AG09319 (cell line): ENCODE data around the gene NDUFA11.

ENCODE experiments used
- DNase-seq: peaks from one replicate; pipeline ENCODE4 v3.0.0-alpha.2; 2010; ENCODE audit warnings: low read depth; ENCODE audit errors: extremely low read depth
- TF ChIP-seq, protein P1 (sequence below): IDR thresholded peaks from 2 replicates; pipeline ENCODE4 v1.5.1; 2011; ENCODE audit warnings: low read depth, mild to moderate bottlenecking, inconsistent platforms, low read length, moderate library complexity

The NDUFA11 gene

DNA sequence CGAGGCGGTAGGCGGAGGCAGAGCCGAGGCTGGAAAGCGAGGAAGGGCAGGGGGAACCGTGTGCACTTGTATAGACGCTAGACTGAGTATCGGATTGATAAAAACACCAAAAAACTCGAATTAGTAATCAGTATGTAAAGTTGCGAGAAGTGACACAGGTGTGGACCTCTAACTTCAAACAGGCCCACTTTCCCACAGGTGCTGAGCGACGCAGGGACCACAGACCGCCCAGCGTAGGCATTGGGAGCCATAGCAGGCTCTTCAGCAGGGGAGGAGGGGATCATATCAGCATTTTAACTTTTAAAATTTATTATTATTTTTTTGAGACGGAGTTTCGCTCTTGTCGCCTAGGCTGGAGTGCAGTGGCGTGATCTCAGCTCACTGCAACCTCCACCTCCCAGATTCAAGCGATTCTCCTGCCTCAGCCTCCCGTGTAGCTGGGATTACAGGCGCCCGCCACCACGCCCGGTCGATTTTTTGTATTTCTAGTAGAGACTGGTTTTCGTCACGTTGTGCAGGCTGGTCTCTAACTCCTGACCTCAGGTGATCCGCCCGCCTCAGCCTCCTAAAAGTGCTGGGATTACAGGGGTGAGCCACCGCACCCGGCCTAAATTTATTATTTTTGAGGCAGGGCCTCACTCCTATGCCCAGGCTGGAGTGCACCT, 1.7 kb upstream of the NDUFA11 start:
- DNase-seq: no peak
- TF ChIP-seq, protein P1, sequence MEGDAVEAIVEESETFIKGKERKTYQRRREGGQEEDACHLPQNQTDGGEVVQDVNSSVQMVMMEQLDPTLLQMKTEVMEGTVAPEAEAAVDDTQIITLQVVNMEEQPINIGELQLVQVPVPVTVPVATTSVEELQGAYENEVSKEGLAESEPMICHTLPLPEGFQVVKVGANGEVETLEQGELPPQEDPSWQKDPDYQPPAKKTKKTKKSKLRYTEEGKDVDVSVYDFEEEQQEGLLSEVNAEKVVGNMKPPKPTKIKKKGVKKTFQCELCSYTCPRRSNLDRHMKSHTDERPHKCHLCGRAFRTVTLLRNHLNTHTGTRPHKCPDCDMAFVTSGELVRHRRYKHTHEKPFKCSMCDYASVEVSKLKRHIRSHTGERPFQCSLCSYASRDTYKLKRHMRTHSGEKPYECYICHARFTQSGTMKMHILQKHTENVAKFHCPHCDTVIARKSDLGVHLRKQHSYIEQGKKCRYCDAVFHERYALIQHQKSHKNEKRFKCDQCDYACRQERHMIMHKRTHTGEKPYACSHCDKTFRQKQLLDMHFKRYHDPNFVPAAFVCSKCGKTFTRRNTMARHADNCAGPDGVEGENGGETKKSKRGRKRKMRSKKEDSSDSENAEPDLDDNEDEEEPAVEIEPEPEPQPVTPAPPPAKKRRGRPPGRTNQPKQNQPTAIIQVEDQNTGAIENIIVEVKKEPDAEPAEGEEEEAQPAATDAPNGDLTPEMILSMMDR: no peak

DNA sequence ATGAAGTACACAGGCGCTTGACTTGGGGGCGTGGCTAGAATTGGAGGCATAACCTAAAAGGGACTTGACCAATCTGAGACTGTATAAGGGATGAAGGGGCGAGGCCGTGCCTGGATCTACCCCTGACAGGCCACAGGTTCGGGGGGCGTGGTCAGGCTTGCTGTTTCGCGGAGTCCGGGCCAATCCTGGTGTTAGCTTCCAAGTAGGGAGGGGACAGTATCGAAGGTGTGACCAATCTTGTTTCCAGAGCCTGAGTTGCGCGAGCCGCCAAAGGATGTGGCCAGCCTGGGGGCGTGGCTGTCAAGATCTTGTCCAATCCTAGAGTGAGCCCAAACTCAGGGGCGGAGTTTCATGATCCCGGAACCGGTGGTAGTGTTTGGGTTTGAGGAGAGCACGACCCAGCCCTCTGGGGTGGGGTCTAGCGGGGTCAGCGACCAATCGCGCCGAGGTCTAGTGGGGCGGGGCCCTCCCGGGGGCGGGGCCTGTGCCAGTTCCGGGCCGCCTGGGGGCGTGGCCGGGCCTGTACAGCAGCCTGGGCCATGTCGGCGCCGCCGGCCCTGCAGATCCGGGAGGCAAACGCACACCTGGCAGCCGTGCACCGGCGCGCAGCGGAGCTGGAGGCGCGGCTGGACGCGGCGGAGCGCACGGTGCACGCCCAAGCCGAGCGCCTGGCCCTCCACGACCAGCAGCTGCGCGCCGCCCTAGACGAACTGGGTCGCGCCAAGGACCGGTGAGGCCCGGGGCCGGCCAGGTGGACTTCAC, 943 bp upstream of the NDUFA11 start, which contains the start of gene VMAC:
TSS of gene VMAC (plus strand) at position 521 of the 762 bp plus-strand sequence. CDS start at position 540, 19 bp downstream.
- DNase-seq: peak; percentile 100
- TF ChIP-seq, protein P1: no peak

DNA sequence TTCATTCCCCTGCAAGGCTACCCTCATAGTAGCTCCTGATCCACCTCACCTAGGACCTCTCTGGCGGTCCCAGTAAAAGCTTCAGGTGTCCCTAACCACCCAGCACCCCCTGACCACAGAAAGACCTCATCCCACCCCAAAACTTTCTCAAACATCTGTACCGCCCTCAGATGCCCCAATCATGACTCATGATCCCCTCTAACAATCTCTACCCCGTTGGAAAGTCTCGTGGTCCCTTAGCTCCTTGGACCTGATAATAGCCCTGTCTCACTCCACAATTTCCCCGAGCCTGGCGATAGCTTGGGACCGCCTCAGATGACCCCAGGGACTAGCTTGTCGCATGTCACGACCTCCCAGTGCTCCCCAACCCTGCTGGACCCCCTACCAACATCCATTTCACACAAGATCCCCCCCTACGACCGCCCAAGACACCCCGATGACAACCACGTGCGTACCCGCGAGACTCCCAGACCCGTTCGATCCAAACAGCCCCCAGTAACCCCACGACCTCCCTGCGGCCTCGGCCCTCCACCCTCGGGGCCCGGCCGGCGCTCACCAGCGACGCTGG, 450 bp downstream of the NDUFA11 start:
- TF ChIP-seq, protein P1: no peak
- DNase-seq: no peak

DNA sequence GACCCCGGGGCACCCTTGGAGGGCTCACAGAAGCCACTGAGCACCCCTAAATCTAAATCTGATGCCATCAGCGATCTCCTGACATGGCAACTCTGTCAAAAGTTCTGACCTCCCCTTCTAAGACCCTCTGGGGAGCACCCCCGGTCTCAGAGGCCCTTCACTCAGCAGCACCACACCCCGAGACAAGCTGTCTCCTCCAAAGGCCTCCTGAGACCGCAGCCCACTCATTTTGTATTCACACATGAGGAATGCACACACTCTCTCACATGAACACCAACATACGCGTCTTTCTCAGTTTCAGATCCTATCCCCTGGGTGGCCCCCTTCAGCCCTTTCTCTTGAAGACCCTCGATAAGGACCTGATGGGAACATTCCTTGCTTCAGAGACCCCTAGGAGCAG, 2.6 kb downstream of the NDUFA11 start:
- DNase-seq: no peak
- TF ChIP-seq, protein P1: no peak

DNA sequence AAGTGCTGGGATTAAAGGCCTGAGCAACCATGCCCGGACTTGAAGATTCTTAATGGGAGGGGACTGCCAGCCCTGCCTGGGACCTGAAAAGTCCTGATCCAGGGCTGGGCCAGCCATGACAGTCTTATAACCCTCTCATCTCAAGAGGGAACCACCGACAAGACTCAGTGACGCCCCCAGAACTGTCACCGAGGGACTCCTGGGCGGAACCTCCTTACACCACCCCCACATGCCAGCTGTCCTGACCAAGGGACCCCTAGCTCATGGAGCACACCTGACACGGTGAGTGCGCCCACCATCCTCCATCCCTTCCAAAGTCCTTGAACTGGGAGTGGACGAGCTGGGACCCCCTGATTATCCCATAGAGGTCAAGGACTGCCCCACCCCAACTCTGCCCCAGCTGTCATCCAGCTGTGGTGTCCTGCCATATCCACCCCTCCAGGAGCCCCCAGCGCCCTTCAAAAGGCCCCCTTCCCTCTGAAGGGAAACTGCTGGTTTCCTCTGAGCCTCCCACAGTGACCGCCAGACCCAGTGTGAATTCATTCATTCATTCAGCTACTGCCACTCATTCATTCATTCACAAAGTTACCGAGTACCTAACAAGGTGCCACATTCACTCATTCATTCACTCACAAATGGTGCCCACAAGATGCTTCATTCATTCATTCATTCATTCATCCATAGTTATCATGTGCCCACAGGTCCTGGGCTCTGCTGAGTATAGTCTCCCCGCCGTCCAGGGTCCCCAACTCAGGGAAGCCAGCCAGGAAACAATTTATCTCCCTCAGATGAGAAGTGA, 3.7 kb downstream of the NDUFA11 start:
- TF ChIP-seq, protein P1: no peak
- no peak for DNase-seq

DNA sequence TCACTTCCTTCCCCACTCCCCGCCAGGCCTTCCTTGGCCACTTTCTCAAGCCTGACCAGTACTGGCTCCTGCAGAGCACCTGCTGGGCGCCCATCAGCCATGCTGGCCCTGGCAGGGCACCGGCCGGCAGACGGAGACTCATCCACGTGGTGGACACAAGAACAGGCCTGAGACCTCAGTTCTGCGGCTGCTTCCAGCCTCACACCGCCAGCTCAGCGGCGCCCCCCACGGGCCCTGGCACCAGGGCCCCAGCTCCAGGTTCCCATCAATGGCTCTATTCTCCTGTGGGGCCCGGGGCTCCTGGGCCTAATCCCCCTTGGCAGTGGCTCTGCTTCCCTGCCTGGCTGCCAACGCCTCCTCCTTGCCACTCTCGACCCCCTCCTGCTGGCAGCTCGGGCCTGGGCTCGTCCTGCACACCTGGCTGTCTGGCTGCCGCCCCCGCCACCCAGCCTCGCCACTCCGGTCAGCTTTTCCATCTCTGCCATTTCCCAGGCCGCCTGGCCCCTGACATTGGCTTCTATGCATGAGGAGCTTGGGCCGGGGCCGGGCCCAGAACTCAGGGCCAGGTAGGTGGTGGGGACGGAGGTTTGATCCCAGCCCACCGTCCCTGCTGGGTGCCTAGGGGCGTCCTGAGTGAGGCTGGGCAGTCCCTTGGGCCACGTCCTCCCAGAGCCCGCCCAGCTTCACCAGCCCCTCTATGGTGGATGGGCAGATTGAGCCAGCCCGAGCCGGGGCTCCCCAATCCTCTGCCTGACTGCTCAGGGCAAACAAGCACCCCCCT, 6.2 kb downstream of the NDUFA11 start:
- TF ChIP-seq, protein P1: no peak
- no peak for DNase-seq
